NCI-H1417 treated with DMSO at 0.1 percent for 48 hours (cell line): Measurements from ENCODE around the gene RGMB.
"Not testable (repeated sequence)": the region's sequence is repeated elsewhere in the genome, so short reads cannot be mapped to it uniquely, and the experiment has no call there.

ENCODE experiments used
- DNase-seq: peaks from one replicate; lab custom pipeline; 2025; lab: John Stamatoyannopoulos, UW

RGMB gene, protein sequence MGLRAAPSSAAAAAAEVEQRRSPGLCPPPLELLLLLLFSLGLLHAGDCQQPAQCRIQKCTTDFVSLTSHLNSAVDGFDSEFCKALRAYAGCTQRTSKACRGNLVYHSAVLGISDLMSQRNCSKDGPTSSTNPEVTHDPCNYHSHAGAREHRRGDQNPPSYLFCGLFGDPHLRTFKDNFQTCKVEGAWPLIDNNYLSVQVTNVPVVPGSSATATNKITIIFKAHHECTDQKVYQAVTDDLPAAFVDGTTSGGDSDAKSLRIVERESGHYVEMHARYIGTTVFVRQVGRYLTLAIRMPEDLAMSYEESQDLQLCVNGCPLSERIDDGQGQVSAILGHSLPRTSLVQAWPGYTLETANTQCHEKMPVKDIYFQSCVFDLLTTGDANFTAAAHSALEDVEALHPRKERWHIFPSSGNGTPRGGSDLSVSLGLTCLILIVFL

DNA sequence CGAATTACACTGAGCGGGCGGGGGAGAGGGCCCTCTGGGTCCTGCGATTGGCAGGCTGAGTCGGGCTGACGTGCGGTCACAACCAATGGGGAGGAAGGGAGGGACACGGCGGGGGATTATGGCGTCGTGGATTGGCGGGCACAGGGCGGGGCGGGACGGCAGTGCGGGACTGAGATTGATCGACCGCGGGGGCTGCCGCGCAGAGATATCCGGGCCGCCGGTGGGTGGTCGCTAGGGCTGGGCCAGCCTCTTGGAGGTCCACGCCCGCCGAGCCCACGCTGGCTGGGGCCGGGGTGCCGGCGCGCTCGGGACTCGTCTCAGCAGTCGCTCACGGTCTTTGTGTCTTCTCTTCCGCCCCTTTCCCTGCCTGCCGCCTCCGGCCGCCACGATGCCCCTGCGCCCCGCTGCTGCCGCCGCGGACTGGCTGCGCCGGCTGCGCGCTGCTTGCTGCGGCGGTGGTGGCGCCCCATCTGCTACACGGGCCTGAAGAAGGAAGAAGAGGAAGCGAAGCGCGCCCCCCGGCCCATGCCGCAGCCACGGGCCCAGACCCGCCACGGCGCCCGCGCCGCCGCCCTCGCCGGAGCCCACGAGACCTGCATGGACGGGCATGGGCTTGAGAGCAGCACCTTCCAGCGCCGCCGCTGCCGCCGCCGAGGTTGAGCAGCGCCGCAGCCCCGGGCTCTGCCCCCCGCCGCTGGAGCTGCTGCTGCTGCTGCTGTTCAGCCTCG is at the start of gene RGMB:
Gene RGMB (plus strand): TSS at position 200 of the 728 bp plus-strand sequence. CDS start 408 bp downstream, at position 608.
- DNase-seq, result peak; percentile 73

DNA sequence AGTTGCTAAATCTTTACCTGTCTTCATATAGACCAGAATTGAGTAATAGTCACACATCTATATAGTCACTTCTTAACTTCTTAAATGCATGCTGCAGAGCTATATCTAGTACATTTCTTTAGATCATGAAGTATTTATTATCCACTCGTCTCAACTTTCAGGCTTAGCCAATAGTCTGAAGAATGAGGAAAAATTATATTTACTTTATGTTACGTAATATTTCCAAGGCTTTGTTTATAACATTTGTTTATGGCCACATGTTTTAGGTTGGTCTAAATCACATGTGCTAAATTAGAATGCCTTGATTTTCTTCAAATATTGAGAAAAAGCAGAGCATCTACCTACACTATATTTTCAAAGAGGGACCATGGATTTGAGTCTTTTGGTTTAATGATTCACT is 47.2 kb upstream of the RGMB start:
- DNase-seq, result no peak

DNA sequence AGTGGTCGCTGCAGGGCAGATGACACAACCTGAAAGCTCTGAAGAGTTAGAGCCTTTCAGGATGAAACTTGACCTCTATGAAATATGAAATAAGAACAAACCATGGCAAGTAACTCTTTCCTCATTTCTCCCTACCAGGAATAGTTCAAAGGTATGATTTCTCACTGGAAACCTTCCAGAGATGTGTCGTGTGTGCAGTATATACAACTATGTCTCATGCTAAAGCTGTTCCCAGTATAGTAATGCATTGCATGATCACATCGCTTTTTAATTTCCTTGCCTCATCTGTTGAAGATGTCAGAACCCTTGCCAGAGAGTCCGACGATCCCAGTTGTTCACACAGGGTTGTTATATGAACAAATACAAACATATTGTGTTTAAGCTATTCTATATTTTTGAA is 45.8 kb upstream of the RGMB start:
- no peak for DNase-seq

DNA sequence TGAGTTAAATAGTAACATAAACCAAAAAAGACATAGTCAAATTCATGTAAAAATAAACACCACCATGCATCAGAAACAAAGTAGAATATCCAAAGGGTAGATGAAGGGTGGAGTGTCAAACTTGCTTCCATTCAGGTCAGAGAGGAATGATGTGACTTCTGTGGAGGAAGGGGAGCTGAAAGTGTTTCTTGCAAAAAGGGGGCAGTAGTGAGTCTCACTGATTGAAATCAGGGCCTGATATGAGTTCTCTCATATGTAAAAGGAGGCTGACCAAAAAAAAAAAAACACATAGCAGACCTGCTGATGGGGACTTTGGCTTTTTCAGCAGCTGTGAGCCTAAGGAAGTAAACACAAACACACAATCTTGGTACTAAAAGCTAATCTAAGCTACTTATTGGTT is 38.8 kb upstream of the RGMB start:
- DNase-seq, result no peak

DNA sequence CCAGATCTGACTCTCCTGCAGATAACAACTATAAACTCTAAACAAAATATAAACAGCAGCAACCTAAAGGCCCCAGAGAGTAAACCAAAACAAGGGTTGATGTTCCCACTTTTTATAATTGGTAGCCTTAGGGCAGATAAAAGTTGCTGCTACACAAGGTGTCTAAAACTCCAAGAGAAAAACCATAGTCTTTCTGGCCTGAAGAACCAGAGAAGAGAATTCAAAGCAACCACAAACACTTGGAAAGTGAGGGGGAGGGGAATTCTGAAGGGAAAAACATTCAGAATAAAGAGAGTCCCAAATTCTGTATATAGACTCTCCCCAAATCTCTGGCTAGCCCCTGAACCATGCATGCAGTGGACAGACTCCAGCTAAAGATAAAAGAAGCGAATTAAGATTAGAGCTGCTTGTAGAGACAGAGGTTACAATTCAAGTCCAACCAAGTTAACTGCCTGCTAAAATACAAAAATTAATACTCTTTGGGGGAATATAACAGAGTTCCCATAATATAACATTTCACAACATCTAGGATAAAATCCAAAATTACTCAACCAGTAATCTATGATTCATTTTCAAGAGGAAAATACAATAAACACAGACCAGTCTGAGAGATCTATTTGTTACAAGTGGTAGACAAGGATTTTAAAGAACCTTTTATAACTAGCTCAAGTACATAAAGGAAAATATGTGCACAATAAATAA is 37.5 kb upstream of the RGMB start:
- DNase-seq, result no peak

DNA sequence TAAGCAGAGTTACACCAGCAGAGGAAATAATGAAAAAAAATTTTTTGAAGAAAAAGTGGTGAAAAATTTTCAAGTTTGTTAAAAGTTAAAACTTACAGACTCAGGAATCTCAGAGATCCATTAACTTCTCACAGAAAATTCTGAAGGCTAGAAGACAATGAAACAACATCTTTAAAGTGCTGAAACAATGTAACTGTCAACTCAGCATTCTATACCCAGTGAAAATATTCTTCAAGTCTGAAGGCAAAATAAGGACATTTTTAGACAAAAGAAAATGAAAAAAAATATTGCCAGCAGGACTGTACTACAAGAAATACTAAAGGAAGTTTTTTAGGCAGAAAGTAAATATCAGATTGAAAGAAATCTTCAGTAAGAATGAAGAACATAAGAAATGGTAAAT is 36.7 kb upstream of the RGMB start:
- no peak for DNase-seq

DNA sequence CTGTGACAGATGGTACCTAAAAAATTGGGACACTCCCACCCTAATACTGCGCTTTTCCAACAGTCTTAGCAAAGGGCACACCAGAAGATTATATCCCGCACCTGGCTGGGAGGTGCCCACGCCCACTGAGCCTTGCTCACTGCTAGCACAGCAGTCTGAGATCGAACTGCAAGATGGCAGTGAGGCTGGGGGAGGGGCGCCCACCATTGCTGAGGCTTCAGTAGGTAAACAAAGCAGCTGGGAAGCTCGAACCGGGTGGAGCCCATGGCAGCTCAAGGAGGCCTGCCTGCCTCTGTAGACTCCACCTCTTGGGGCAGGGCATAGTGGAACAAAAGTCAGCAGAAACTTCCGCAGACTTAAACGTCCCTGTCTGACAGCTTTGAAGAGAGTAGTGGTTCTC is 36.0 kb upstream of the RGMB start:
- DNase-seq, result not testable (repeated sequence)

DNA sequence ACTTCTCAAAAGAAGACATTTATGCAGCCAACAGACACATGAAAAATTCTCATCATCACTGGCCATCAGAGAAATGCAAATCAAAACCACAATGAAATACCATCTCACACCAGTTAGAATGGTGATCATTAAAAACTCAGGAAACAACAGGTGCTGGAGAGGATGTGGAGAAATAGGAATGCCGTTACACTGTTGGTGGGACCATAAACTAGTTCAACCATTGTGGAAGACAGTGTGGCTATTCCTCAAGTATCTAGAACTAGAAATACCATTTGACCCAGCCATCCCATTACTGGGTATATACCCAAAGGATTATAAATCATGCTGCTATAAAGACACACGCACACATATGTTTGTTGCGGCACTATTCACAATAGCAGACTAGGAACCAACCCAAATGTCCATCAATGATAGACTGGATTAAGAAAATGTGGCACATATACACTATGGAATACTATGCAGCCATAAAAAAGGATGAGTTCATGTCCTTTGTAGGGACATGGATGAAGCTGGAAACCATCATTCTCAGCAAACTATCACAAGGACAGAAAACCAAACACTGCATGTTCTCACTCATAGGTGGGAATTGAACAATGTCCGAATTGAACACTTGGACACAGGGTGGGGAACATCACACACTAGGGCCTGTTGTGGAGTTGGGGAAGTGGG is 34.8 kb upstream of the RGMB start:
- not testable (repeated sequence) for DNase-seq

DNA sequence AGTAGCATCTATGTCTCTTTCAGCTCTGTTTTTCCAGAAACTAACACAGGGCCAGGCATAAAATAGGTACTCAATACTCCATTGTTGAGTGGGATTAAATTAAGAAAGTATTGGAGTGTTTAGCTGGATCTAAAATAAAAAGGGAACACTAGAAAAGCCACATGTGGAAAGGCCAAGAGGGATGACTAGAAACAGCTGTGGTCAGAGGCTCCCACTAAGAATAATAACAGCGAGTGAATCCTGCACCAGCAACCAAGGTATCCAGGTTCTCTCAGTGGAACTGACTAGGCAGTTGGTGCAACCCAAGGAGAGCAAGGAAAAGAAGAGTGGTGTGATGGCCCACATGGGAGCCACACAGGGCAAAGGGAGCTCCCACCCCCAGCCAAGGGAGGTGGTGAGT is 31.5 kb upstream of the RGMB start:
- no peak for DNase-seq

DNA sequence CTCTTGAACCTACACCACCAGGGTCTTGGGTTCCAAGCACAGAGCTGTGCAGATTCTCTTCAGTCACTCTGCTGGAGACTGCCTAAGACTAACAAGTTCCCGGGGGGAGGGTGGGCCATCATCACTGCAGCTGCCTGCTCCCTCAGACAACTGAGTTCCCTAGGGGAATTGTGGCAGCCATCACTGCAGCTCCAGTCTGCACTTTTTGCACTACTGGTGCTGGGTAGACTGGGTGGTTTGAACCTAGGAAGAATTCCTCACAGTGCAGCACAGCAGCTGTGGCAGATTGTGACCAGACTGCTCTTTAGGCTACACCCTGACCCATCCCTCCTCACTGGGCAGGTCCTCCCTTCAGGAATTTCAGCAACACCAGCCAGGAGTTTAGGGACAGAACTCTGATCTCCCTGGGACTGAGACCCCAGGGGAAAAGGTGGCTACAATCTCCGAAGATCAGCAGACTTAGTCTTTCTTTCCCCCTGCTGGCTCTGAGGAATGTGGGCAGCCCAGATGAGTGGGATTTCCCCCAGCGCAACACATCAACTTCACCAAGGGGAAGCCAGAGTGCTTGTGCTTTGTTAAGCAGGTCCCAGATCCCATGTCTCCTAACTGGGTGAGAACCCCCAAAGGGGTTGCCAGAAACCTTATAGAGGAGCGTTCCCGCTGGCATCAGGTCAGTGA is 30.9 kb upstream of the RGMB start:
- no peak for DNase-seq

DNA sequence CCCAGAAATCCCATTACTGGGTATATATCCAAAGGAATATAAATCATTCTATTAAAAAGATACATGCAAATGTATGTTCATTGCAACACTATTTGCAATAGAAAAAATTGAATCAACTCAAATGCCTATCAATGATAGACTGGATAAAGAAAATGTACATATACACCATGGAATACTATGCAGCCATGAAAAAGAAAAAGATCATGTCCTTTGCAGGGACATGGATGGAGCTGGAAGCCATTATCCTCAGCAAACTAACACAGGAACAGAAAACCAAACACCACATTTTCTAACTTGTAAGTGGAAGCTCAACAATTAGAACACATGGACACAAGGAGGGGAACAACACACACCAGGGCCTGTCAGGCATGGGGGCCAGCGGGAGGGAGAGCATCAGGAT is 25.2 kb upstream of the RGMB start:
- not testable (repeated sequence) for DNase-seq

DNA sequence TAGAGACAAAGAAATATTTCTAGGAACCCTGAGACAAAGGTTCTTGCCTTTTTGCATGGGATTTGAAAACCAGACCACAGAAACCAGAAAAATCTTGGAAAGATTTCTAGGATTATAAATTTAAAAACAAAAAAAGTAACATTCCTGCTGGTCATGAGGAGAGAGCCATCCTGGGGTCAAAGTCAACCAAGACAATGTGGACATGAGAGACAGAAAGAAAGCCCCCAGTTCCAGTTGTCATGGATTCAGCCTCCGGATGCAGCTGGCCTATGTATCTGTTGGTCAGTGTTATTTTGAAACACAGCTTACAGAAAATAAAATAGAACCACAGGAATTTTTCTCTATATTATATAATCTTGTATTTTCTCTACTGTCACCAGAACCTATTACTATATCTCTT is 24.4 kb upstream of the RGMB start:
- no peak for DNase-seq

DNA sequence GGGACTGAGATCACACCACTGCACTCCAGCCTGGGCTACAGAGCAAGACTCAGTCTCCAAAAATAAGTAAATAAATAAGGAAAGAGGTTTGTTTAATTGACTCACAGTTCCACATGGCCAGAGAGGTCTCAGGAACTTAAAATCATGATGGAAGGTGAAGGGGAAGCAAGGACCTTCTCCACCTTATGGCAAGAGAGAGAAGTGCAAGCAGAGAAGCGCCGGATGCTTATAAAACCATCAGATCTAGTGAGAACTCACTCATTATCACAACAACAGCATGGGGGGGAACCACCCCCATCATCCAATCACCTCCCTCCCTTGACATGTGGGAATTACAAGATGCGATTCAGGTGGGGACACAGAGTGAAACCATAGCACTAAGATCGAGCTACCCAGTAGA is 22.8 kb upstream of the RGMB start:
- no peak for DNase-seq

DNA sequence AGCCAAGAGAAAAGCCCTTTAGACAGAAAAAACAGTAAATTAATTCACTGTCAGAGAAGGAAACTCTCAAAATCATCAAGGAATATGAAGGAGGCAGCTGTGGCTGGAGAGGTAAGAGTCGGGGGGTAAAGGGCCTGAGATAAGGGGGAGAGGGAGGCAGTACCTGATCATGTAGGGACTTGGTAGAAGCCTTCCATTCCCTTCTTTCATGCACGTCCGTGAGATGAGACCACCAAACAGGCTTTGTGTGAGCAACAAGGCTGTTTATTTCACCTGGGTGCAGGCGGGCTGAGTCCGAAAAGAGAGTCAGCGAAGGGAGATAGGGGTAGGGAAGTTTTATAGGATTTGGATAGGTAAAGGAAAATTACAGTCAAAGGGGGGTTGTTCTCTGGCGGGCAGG is 21.1 kb upstream of the RGMB start:
- DNase-seq, result not testable (repeated sequence)

DNA sequence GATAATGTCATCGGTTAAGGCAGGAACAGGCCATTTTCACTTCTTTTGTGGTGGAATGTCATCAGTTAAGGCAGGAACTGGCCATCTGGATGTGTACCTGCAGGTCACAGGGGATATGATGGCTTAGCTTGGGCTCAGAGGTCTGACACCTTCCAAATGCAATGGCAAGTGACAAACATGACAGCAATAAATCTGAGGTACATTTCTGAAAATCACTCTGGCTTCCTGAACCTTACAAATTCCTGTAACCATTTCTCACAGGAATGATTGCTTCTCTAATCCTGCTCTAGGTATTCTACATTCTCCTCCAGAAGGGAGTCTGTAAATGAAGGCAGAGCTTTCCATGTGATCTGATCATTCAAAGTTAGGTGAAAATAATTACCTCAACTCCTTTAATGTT is 20.7 kb upstream of the RGMB start:
- DNase-seq, result not testable (repeated sequence)

DNA sequence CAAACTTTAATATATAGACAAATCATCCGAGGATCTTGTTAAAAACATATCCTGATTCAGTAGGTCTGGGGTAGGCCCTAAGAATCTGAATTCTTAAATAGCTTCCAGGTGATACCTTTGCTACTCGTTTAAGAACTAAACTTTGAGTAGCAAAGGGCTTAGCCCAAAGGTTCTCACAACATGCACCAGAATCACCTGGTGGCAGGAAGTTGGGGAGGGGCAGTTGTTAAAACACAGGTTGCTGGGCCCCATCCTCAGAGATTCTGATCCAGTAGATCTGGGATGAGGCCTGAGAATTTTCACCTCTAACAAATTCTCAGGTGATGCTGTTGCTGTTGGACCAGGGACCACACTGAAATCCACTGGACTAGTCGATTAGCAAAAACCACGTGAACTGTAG is 20.0 kb upstream of the RGMB start:
- DNase-seq, result no peak

DNA sequence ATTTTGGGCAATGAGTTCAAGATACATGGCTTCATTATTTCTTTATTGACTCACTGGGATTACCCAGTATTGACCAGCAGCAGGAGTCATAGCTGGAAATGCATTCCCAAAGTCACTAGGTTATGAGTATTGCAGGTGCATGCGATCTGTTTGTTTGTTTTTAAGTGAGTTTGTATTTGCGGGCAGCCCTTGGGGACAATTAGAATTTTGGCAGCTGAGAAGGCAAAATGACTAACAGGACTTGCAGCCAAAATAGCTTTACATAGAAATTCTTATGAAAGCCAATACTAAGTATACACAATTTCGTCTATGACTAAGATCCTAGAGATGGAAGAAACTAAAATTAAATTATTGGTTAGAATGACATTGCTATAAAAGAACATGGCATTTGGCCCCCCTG is 18.1 kb upstream of the RGMB start:
- DNase-seq, result no peak

DNA sequence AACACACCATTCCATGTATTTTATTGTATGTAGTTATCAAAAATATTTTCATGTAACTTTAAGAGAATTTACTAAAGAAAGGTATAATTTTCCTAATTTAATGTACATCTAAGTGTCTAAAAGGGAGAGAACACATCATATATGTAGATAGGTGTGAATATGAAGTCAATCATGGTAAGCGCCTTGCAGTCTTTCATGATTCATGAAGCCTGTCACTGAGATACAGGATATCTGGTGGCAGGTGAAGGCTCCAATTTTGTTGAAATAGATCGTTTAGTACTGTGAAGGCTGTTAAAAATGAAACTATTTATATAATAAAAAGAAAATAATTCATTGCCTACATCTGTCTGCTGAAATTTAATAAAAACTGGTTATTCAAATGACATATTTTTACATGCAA is 15.5 kb upstream of the RGMB start:
- no peak for DNase-seq

DNA sequence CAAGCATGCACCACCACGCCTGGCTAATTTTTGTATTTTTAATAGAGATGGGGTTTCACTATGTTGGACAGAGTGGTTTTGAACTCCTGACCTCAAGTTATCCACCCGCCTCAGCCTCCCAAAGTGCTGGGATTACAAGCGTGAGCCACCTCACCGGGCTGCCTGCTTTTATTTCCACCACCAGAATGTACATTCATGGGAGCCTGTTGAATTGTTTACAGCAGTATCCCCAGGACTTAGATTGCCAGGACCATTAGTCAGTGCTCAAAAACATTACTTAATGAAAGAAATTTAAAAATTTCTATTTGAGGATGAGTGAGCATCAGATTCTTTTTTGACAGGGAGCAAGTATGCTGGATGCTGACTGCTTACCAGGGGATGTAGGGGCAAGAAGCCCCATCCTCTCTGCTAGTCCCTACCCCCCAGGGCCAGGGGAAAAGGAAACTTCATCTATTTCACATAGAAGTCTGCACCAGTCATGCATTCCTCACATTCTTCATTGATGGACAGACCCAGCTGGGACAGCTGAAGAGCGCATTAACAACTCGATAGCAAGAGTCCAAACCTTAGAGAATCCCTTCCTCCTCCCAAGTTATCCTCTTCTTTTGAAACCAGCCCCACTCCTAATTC is 10.3 kb upstream of the RGMB start:
- no peak for DNase-seq

DNA sequence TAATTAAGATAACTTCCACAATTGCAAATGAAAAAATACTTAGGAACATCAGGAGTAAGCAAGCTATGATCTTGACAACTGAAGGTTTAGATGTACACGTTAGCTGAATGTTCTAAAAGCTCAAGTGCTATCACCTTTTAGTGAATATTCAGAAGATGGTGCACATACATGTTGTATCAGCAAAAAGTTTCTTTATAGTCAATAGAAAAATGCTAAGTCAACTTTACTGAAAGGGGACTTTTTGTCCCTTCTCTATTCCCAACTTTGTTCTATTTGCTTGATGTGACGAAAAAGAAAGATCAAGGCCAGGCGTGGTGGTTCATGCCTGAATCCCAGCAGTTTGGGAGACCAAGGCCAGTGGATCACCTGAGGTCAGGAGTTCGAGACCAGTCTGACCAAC is 7.6 kb upstream of the RGMB start:
- DNase-seq, result no peak

DNA sequence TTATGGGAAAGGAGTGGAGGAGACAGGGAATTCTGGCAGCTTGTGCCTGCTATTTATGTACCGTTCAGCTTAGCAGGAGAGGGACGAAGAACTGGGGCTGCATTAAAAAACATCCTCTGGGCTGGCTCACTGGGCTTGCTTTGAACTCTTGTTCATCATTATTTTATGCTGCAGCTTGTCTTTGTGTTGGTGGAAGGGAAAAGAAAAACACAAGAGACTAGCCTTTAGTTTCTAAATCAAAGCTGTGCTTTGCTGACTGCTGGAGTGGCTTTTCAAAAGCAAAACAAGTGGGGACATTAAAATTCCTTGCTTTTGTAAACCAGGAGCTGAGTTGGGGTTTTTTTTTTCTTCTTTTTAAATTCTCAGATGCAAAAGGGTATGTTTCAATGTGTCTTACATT is 5.9 kb upstream of the RGMB start:
- no peak for DNase-seq
